Activated T-cell treated with anti-CD3 and anti-CD28 coated beads, Interleukin-2, amount 50 U/mL, for 4 hours (primary cell): ENCODE results near the gene RPS19BP1. TPM values are rescaled to one million over a fixed set of nuclear protein-coding genes. Genes with fewer than 3 reads are reported as not detected.

ENCODE experiments used
- ATAC-seq, 2 donors: fragments of 200-7000 bp; cut with Tn5 transposase; one replicate each; pipeline ENCODE4 v1.10.0; 2021
- DNase-seq: peaks from one replicate; pipeline ENCODE4 v3.0.0-alpha.2; 2020
- H3K27me3 Mint-ChIP-seq: one replicate; pipeline ENCODE4 v1.8.0; 2021; ENCODE audit warnings: low read depth, mixed read lengths
- H3K36me3 Mint-ChIP-seq: one replicate; pipeline ENCODE4 v1.8.0; 2022; ENCODE audit warnings: mixed read lengths; ENCODE audit not compliant: insufficient read depth
- H3K4me1 Mint-ChIP-seq: one replicate; pipeline ENCODE4 v1.8.0; 2021; ENCODE audit warnings: low read depth, mixed read lengths
- H3K4me3 Mint-ChIP-seq: one replicate; pipeline ENCODE4 v1.8.0; 2021; ENCODE audit warnings: mild to moderate bottlenecking, moderate library complexity, mixed read lengths
- H3K9me3 Mint-ChIP-seq: one replicate; pipeline ENCODE4 v1.8.0; 2021; ENCODE audit warnings: mixed read lengths
- total RNA-seq, 3 donors: library from RNA; stranded (reverse); gene quantifications; one replicate each; pipeline ENCODE4 v1.2.1, GENCODE V29; 2021

Gene RPS19BP1
- total RNA-seq, 3 donors from 2014 or later, result 198 to 208 (median 201) TPM

- H3K36me3 Mint-ChIP-seq, result peaks cover 26% of the 10 kb centered on the region
- peaks cover 36% of the 10 kb centered on the region for H3K4me1 Mint-ChIP-seq
- DNase-seq (no peak), ATAC-seq (no peak)
- H3K27me3 Mint-ChIP-seq, result no peaks in the 10 kb centered on the region
- peak overlapping the region; percentile 95 for H3K4me3 Mint-ChIP-seq
- H3K9me3 Mint-ChIP-seq, result no peaks in the 10 kb centered on the region
Observed at GRCh38 chr22:39501644-39502108, 30.9 kb downstream of the RPS19BP1 start.

GRCh38 chr22:39500101-39500500 lies 32.4 kb downstream of the RPS19BP1 start:
- ATAC-seq, result no peak
- H3K9me3 Mint-ChIP-seq, result no peaks in the 10 kb centered on the region
- H3K27me3 Mint-ChIP-seq, result no peaks in the 10 kb centered on the region
- H3K4me3 Mint-ChIP-seq, result no peak overlapping the region
- H3K36me3 Mint-ChIP-seq, result peaks cover 11% of the 10 kb centered on the region
- no peak for DNase-seq
- peaks cover 22% of the 10 kb centered on the region for H3K4me1 Mint-ChIP-seq

- Mint-ChIP-seq H3K4me1 (peaks cover 14% of the 10 kb centered on the region), H3K36me3 (peaks cover 5% of the 10 kb centered on the region), H3K27me3 (no peaks in the 10 kb centered on the region), H3K9me3 (no peaks in the 10 kb centered on the region), H3K4me3 (no peak overlapping the region)
- DNase-seq (no peak), ATAC-seq (no peak)
Observed at GRCh38 chr22:39498802-39499201, 33.7 kb downstream of the RPS19BP1 start.

GRCh38 chr22:39498368-39498767 lies 34.2 kb downstream of the RPS19BP1 start:
- H3K9me3 Mint-ChIP-seq, result no peaks in the 10 kb centered on the region
- no peaks in the 10 kb centered on the region for H3K27me3 Mint-ChIP-seq
- peaks cover 12% of the 10 kb centered on the region for H3K4me1 Mint-ChIP-seq
- peaks cover 2% of the 10 kb centered on the region for H3K36me3 Mint-ChIP-seq
- ATAC-seq, result no peak
- DNase-seq, result no peak
- no peak overlapping the region for H3K4me3 Mint-ChIP-seq

- Mint-ChIP-seq H3K4me3 (no peak overlapping the region), H3K36me3 (peaks cover 2% of the 10 kb centered on the region), H3K9me3 (no peaks in the 10 kb centered on the region), H3K4me1 (peaks cover 10% of the 10 kb centered on the region), H3K27me3 (no peaks in the 10 kb centered on the region)
- ATAC-seq, result no peak
- DNase-seq, result no peak
Observed at GRCh38 chr22:39497429-39497828, 35.1 kb downstream of the RPS19BP1 start.

GRCh38 chr22:39496131-39496838 lies 36.3 kb downstream of the RPS19BP1 start:
- H3K4me3 Mint-ChIP-seq, result no peak overlapping the region

GRCh38 chr22:39494471-39495120 lies 38.0 kb downstream of the RPS19BP1 start:
- H3K4me1 Mint-ChIP-seq, result peaks cover 9% of the 10 kb centered on the region

More at GRCh38 chr22:39496131-39496838, 36.3 kb downstream of the RPS19BP1 start:
- Mint-ChIP-seq H3K27me3 (no peaks in the 10 kb centered on the region), H3K36me3 (no peaks in the 10 kb centered on the region), H3K9me3 (no peaks in the 10 kb centered on the region), H3K4me1 (peaks cover 4% of the 10 kb centered on the region)
- ATAC-seq (peak; percentile 82 to 85), DNase-seq (peak; percentile 46)

GRCh38 chr22:39493759-39494158 lies 38.8 kb downstream of the RPS19BP1 start:
- Mint-ChIP-seq H3K4me3 (no peak overlapping the region), H3K36me3 (no peaks in the 10 kb centered on the region), H3K27me3 (no peaks in the 10 kb centered on the region), H3K4me1 (peaks cover 9% of the 10 kb centered on the region), H3K9me3 (no peaks in the 10 kb centered on the region)
- DNase-seq, result no peak
- no peak for ATAC-seq

More at GRCh38 chr22:39494471-39495120, 38.0 kb downstream of the RPS19BP1 start:
- ATAC-seq (no peak), DNase-seq (no peak)
- H3K36me3 Mint-ChIP-seq, result no peaks in the 10 kb centered on the region
- H3K27me3 Mint-ChIP-seq, result no peaks in the 10 kb centered on the region
- no peak overlapping the region for H3K4me3 Mint-ChIP-seq
- no peaks in the 10 kb centered on the region for H3K9me3 Mint-ChIP-seq

GRCh38 chr22:39492186-39492585 lies 40.4 kb downstream of the RPS19BP1 start:
- Mint-ChIP-seq H3K9me3 (no peaks in the 10 kb centered on the region), H3K27me3 (no peaks in the 10 kb centered on the region), H3K4me3 (no peak overlapping the region), H3K4me1 (peaks cover 7% of the 10 kb centered on the region), H3K36me3 (no peaks in the 10 kb centered on the region)
- ATAC-seq (no peak), DNase-seq (no peak)

- H3K9me3 Mint-ChIP-seq, result no peaks in the 10 kb centered on the region
- no peaks in the 10 kb centered on the region for H3K36me3 Mint-ChIP-seq
- peaks cover 7% of the 10 kb centered on the region for H3K4me1 Mint-ChIP-seq
- H3K27me3 Mint-ChIP-seq, result no peaks in the 10 kb centered on the region
- no peak overlapping the region for H3K4me3 Mint-ChIP-seq
- ATAC-seq (no peak), DNase-seq (no peak)
Observed at GRCh38 chr22:39491696-39492095, 40.9 kb downstream of the RPS19BP1 start.

- peaks cover 7% of the 10 kb centered on the region for H3K4me1 Mint-ChIP-seq
- no peaks in the 10 kb centered on the region for H3K36me3 Mint-ChIP-seq
- DNase-seq (no peak), ATAC-seq (no peak)
- H3K27me3 Mint-ChIP-seq, result no peaks in the 10 kb centered on the region
- no peaks in the 10 kb centered on the region for H3K9me3 Mint-ChIP-seq
- H3K4me3 Mint-ChIP-seq, result no peak overlapping the region
Observed at GRCh38 chr22:39490966-39491680, 41.4 kb downstream of the RPS19BP1 start.

GRCh38 chr22:39490135-39490798 lies 42.3 kb downstream of the RPS19BP1 start:
- DNase-seq (peak; percentile 62), ATAC-seq (peak; percentile 99 to 100)
- Mint-ChIP-seq H3K9me3 (no peaks in the 10 kb centered on the region), H3K27me3 (no peaks in the 10 kb centered on the region), H3K4me1 (peaks cover 7% of the 10 kb centered on the region), H3K36me3 (no peaks in the 10 kb centered on the region), H3K4me3 (peak overlapping the region; percentile 56)

GRCh38 chr22:39489094-39490068 lies 43.2 kb downstream of the RPS19BP1 start:
- H3K27me3 Mint-ChIP-seq, result no peaks in the 10 kb centered on the region

More at GRCh38 chr22:39489094-39490068, 43.2 kb downstream of the RPS19BP1 start:
- Mint-ChIP-seq H3K9me3 (no peaks in the 10 kb centered on the region), H3K4me3 (peak overlapping the region; percentile 56), H3K36me3 (no peaks in the 10 kb centered on the region), H3K4me1 (peaks cover 7% of the 10 kb centered on the region)
- DNase-seq (no peak), ATAC-seq (no peak)
